Measurements from ENCODE around the gene CTH.

DNA sequence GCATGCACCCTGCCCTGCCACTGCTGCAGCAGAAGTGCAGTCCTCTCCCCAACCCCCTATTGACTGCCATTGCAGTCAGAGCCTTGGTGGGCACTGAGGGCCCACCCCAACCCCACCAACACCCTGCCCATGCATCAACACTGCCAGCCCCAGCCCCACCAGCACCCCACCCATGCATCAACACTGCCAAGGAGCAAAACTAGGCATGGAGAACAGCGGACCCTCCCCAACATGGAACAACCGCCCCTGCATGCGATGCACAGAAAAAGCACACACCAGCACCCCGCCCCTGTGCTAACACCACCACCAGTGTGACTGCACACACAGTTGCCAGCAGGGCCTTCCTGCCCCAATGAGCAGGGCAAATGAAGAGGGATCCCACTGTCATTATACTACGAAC lies 57.1 kb downstream of the CTH start:
- TF ChIP-seq, protein P1, sequence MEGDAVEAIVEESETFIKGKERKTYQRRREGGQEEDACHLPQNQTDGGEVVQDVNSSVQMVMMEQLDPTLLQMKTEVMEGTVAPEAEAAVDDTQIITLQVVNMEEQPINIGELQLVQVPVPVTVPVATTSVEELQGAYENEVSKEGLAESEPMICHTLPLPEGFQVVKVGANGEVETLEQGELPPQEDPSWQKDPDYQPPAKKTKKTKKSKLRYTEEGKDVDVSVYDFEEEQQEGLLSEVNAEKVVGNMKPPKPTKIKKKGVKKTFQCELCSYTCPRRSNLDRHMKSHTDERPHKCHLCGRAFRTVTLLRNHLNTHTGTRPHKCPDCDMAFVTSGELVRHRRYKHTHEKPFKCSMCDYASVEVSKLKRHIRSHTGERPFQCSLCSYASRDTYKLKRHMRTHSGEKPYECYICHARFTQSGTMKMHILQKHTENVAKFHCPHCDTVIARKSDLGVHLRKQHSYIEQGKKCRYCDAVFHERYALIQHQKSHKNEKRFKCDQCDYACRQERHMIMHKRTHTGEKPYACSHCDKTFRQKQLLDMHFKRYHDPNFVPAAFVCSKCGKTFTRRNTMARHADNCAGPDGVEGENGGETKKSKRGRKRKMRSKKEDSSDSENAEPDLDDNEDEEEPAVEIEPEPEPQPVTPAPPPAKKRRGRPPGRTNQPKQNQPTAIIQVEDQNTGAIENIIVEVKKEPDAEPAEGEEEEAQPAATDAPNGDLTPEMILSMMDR (IDR thresholded peaks at IDR 0.05; ENCODE audit: low read length) = no peak
- TF ChIP-seq EZH2phosphoT487 (IDR thresholded peaks at IDR 0.05; ENCODE audit: low read length) = no peak

Measured in MM.1S (cell line).